Liver (tissue), 9 donors: Measurements from ENCODE around the gene PPT1. TPM values are rescaled to one million over a fixed set of nuclear protein-coding genes. Genes with fewer than 3 reads are reported as not detected.

Experiments
- DNase-seq: peaks from one replicate; pipeline ENCODE4 v3.0.0-alpha.2; 2017; ENCODE audit warnings: low spot score
- H3K27ac ChIP-seq, 2 donors: one replicate each; pipeline ENCODE4 v1.7.0; 2013; ENCODE audit warnings: inconsistent platforms in 2 of 2, low read length in 2 of 2, control low read depth in 1 of 2, low read depth in 1 of 2, mild to moderate bottlenecking in 1 of 2
- H3K27me3 ChIP-seq, 4 donors: one replicate each; pipeline versions ENCODE4 v1.6.1 to v1.7.0; 2013; ENCODE audit warnings: low read length in 3 of 4, inconsistent platforms in 1 of 4, mild to moderate bottlenecking in 1 of 4, moderate library complexity in 1 of 4; ENCODE audit not compliant: control insufficient read depth in 4 of 4, insufficient read depth in 4 of 4
- H3K36me3 ChIP-seq, 4 donors: one replicate each; pipeline versions ENCODE4 v1.6.1 to v1.7.0; 2013; ENCODE audit warnings: low read length in 3 of 4, mild to moderate bottlenecking in 3 of 4, low read depth in 1 of 4, moderate library complexity in 1 of 4; ENCODE audit not compliant: control insufficient read depth in 4 of 4, insufficient read depth in 3 of 4
- H3K4me1 ChIP-seq, 4 donors: one replicate each; pipeline versions ENCODE4 v1.6.1 to v1.7.0; 2013; ENCODE audit warnings: low read length in 3 of 4, mild to moderate bottlenecking in 3 of 4, moderate library complexity in 1 of 4; ENCODE audit not compliant: control insufficient read depth in 4 of 4, insufficient read depth in 4 of 4
- H3K4me3 ChIP-seq, 3 donors: one replicate each; pipeline versions ENCODE4 v1.6.1 to v1.7.0; 2013; ENCODE audit warnings: low read length in 3 of 3, control low read depth in 1 of 3, low read depth in 1 of 3, mild to moderate bottlenecking in 1 of 3
- H3K9ac ChIP-seq, 2 donors: one replicate each; pipeline ENCODE4 v1.7.0; 2013; ENCODE audit warnings: low read length in 2 of 2, mild to moderate bottlenecking in 2 of 2, moderate library complexity in 2 of 2, control low read depth in 1 of 2, low read depth in 1 of 2
- H3K9me3 ChIP-seq, 4 donors: one replicate each; pipeline versions ENCODE4 v1.6.1 to v1.7.0; 2013; ENCODE audit warnings: low read length in 3 of 4; ENCODE audit not compliant: control insufficient read depth in 4 of 4
- ATF3 ChIP-seq: IDR thresholded peaks from 2 replicates; pipeline ENCODE4 v1.6.1; 2016; ENCODE audit warnings: antibody characterized with exemption
- CTCF ChIP-seq: fragments of 150-350 bp; IDR thresholded peaks from 2 replicates; pipeline ENCODE4 v1.5.1; 2017; ENCODE audit warnings: improper control_type of control experiment, low read depth, low read length; ENCODE audit not compliant: missing input control
- EGR1 ChIP-seq, 2 donors: IDR thresholded peaks; 2 replicates each; pipeline ENCODE4 v1.6.1; 2016 to 2018; ENCODE audit warnings: antibody characterized with exemption in 2 of 2, low read depth in 2 of 2
- FOXA1 ChIP-seq: IDR thresholded peaks from 2 replicates; pipeline ENCODE4 v1.6.1; 2016; ENCODE audit warnings: antibody characterized with exemption
- FOXA2 ChIP-seq: IDR thresholded peaks from 2 replicates; pipeline ENCODE4 v1.6.1; 2016; ENCODE audit warnings: antibody characterized with exemption
- GABPA ChIP-seq, 2 donors: IDR thresholded peaks in 1 of 2; conservative IDR thresholded peaks in 1 of 2; 2 replicates each; pipeline ENCODE4 v1.6.1; 2016; ENCODE audit warnings: antibody characterized with exemption in 2 of 2, mild to moderate bottlenecking in 1 of 2, moderate library complexity in 1 of 2
- HNF4A ChIP-seq, 2 donors: conservative IDR thresholded peaks; 2 replicates each; pipeline ENCODE4 v1.6.1; 2016; ENCODE audit warnings: antibody characterized with exemption in 2 of 2, mild to moderate bottlenecking in 2 of 2
- HNF4G ChIP-seq: IDR thresholded peaks from 2 replicates; pipeline ENCODE4 v1.6.1; 2016; ENCODE audit warnings: antibody characterized with exemption
- JUND ChIP-seq, 2 donors: IDR thresholded peaks; 2 replicates each; pipeline ENCODE4 v1.6.1; 2016; ENCODE audit warnings: antibody characterized with exemption in 2 of 2
- MAX ChIP-seq: IDR thresholded peaks from 2 replicates; pipeline ENCODE4 v1.6.1; 2016; ENCODE audit warnings: antibody characterized with exemption
- NR2F2 ChIP-seq: IDR thresholded peaks from 2 replicates; pipeline ENCODE4 v1.6.1; 2016; ENCODE audit warnings: antibody characterized with exemption
- RAD21 ChIP-seq, 2 donors: IDR thresholded peaks; 2 replicates each; pipeline ENCODE4 v1.6.1; 2016; ENCODE audit warnings: antibody characterized with exemption in 2 of 2, mild to moderate bottlenecking in 2 of 2
- REST ChIP-seq: IDR thresholded peaks from 2 replicates; pipeline ENCODE4 v1.6.1; 2016; ENCODE audit warnings: antibody characterized with exemption, mild to moderate bottlenecking
- RXRA ChIP-seq, 2 donors: IDR thresholded peaks; 2 replicates each; pipeline ENCODE4 v1.6.1; 2017 to 2018; ENCODE audit warnings: antibody characterized with exemption in 2 of 2, mild to moderate bottlenecking in 1 of 2
- SP1 ChIP-seq: IDR thresholded peaks from 2 replicates; pipeline ENCODE4 v1.6.1; 2018; ENCODE audit warnings: antibody characterized with exemption, mild to moderate bottlenecking
- TAF1 ChIP-seq: conservative IDR thresholded peaks from 2 replicates; pipeline ENCODE4 v1.6.1; 2016; ENCODE audit warnings: antibody characterized with exemption, mild to moderate bottlenecking
- YY1 ChIP-seq: IDR thresholded peaks from 2 replicates; pipeline ENCODE4 v1.6.1; 2016; ENCODE audit warnings: antibody characterized with exemption, mild to moderate bottlenecking
- ZBTB33 ChIP-seq: IDR thresholded peaks from 2 replicates; pipeline ENCODE4 v1.6.1; 2016; ENCODE audit warnings: antibody characterized with exemption
- WGBS: extraction: QIAGEN DNeasy Blood & Tissue Kit; methylation state at CpG from one replicate; pipeline ENCODE4 v1.1.7; 2013; 5-methylcytosine and 5-hydroxymethylcytosine counted together
- polyA plus RNA-seq, 2 donors: library from polyadenylated mRNA; stranded (reverse) in 1 of 2; unstranded in 1 of 2; fragments of 200-250 nt in 1 of 2; fragments of >200 nt in 1 of 2; fragmentation: Nextera tagmentation in 1 of 2; extraction: Ambion mirVana in 1 of 2; gene quantifications; one replicate each; pipeline versions ENCODE4 v1.2.1 to v1.2.3, GENCODE V29; 2013 to 2015
- total RNA-seq, 2 donors: library from RNA; depleted of rRNA; stranded (reverse); fragments of >200 nt; gene quantifications; one replicate each; pipeline ENCODE4 v1.2.3, GENCODE V29; 2014
- donor health status: healthy.
- donor health status: healthy.
- donor health status: healthy.
- donor health status: healthy.
- donor health status: healthy.

Gene PPT1
- total and polyA plus RNA-seq, 4 donors: 15.4 to 46.8 (median 27.1) TPM

GRCh38 chr1:40056519-40057309 is 40.3 kb downstream of the PPT1 start:
- 96% methylated on average over 5 of the region's 5 CpGs for WGBS
- H3K4me1 ChIP-seq: peaks cover 0 to 5% (median 3%) of the 10 kb centered on the region in 4 donors

More at GRCh38 chr1:40056519-40057309, 40.3 kb downstream of the PPT1 start:
- Histone ChIP-seq H3K9me3 (no peaks in the 10 kb centered on the region), H3K27ac (no peak overlapping the region), H3K9ac (no peak overlapping the region), H3K36me3 (peaks cover 6 to 17% (median 12%) of the 10 kb centered on the region in 4 donors), H3K27me3 (no peaks in the 10 kb centered on the region), H3K4me3 (no peak overlapping the region)
- DNase-seq: no peak
- TF ChIP-seq EGR1 (IDR thresholded peaks at IDR 0.05; ENCODE audit: low read depth in 2 of 2) (no peak), FOXA2 (no peak), CTCF (no peak), JUND (IDR thresholded peaks at IDR 0.05) (no peak), RXRA (IDR thresholded peaks at IDR 0.05) (no peak), ZBTB33 (no peak), HNF4A (conservative IDR thresholded peaks at IDR 0.05) (no peak), TAF1 (no peak), HNF4G (no peak), SP1 (no peak), YY1 (no peak), REST (no peak), ATF3 (no peak), RAD21 (IDR thresholded peaks at IDR 0.05) (no peak), MAX (no peak), NR2F2 (no peak), FOXA1 (no peak), GABPA (IDR thresholded peaks at IDR 0.05 in 1 of 2, conservative IDR thresholded peaks at IDR 0.05 in 1 of 2) (no peak)
